WTC11 (cell line): ENCODE measurements around the gene KICS2. TPM values are rescaled to one million over a fixed set of nuclear protein-coding genes. Genes with fewer than 3 reads are reported as not detected.
A peak's percentile ranks its signal among the peaks of the same experiment; 100 is the strongest.

Source experiments
- ATAC-seq: fragments of 200-7000 bp; cut with Tn5 transposase; 2 replicates; pipeline ENCODE4 v1.10.0; 2021; ENCODE audit warnings: mild to moderate bottlenecking, moderate library complexity
- CTCF ChIA-PET: fragments of 300-600 bp; sonication (Branson Sonifier 250); formaldehyde crosslinking; loops from one replicate; lab custom pipeline; 2021; ENCODE audit warnings: antibody characterized with exemption; lab: Charles Lee
- POLR2A ChIA-PET: fragments of 350-600 bp; sonication (Branson Sonifier 250); formaldehyde crosslinking; loops from one replicate; lab custom pipeline; 2021; ENCODE audit warnings: antibody characterized with exemption; lab: Charles Lee
- DNase-seq: peaks from one replicate; pipeline ENCODE4 v3.0.0; 2021; ENCODE audit warnings: low spot score
- H3K27ac Mint-ChIP-seq: 2 replicates; pipeline ENCODE4 v1.8.0; 2021; ENCODE audit warnings: mixed read lengths
- H3K27me3 Mint-ChIP-seq: 2 replicates; pipeline ENCODE4 v1.8.0; 2021; ENCODE audit warnings: low read depth, mild to moderate bottlenecking, moderate library complexity, mixed read lengths
- H3K36me3 Mint-ChIP-seq: 2 replicates; pipeline ENCODE4 v1.8.0; 2021; ENCODE audit warnings: mixed read lengths
- H3K4me1 Mint-ChIP-seq: 2 replicates; pipeline ENCODE4 v1.8.0; 2022; ENCODE audit warnings: mixed read lengths
- H3K4me3 Mint-ChIP-seq: 2 replicates; pipeline ENCODE4 v1.8.0; 2021; ENCODE audit warnings: mild to moderate bottlenecking, moderate library complexity, mixed read lengths
- H3K9me3 Mint-ChIP-seq: 2 replicates; pipeline ENCODE4 v1.8.0; 2021; ENCODE audit warnings: mixed read lengths
- AR ChIP-seq: fragments of 250-450 bp; sonication (Bioruptor Pico); IDR thresholded peaks from 2 replicates; pipeline ENCODE4 v1.9.0; 2021; ENCODE audit warnings: mild to moderate bottlenecking
- ATF2 ChIP-seq: sonication (generic); formaldehyde crosslinking; IDR thresholded peaks from 2 replicates; pipeline ENCODE4 v1.8.1; 2022; ENCODE audit warnings: low read depth, missing genetic modification reagents, borderline replicate concordance
- CDX4 ChIP-seq: fragments of 250-450 bp; sonication (Bioruptor Pico); IDR thresholded peaks from 2 replicates; pipeline ENCODE4 v1.9.0; 2021; ENCODE audit warnings: moderate library complexity, mild to moderate bottlenecking, inconsistent platforms, borderline replicate concordance
- CREB1 ChIP-seq: sonication (generic); formaldehyde crosslinking; IDR thresholded peaks from 2 replicates; pipeline ENCODE4 v1.8.0; 2023; ENCODE audit warnings: mild to moderate bottlenecking, missing genetic modification reagents
- CREM ChIP-seq: sonication (generic); formaldehyde crosslinking; IDR thresholded peaks from 2 replicates; pipeline ENCODE4 v1.8.1; 2022; ENCODE audit warnings: mild to moderate bottlenecking, missing genetic modification reagents, moderate library complexity
- EMX1 ChIP-seq: fragments of 250-450 bp; sonication (Bioruptor Pico); IDR thresholded peaks from 2 replicates; pipeline ENCODE4 v1.8.0; 2021; ENCODE audit warnings: mild to moderate bottlenecking
- FOXK1 ChIP-seq: sonication (generic); formaldehyde crosslinking; IDR thresholded peaks from 2 replicates; pipeline ENCODE4 v1.8.0; 2022; ENCODE audit warnings: mild to moderate bottlenecking, moderate library complexity, missing genetic modification reagents
- GTF2I ChIP-seq: fragments of 250-450 bp; sonication (Bioruptor Pico); conservative IDR thresholded peaks from 2 replicates; pipeline ENCODE4 v1.4.0; 2021; ENCODE audit warnings: mild to moderate bottlenecking
- JUN ChIP-seq: sonication (generic); formaldehyde crosslinking; IDR thresholded peaks from 2 replicates; pipeline ENCODE4 v1.8.0; 2023; ENCODE audit warnings: mild to moderate bottlenecking, missing genetic modification reagents
- MLX ChIP-seq: sonication (generic); formaldehyde crosslinking; IDR thresholded peaks from 2 replicates; pipeline ENCODE4 v1.8.1; 2023; ENCODE audit warnings: mild to moderate bottlenecking, missing genetic modification reagents, moderate library complexity
- MYBL2 ChIP-seq: sonication (generic); formaldehyde crosslinking; IDR thresholded peaks from 2 replicates; pipeline ENCODE4 v1.8.1; 2023; ENCODE audit warnings: mild to moderate bottlenecking, moderate library complexity, missing genetic modification reagents
- NR2C2 ChIP-seq: sonication (generic); formaldehyde crosslinking; IDR thresholded peaks from 2 replicates; pipeline ENCODE4 v1.8.0; 2022; ENCODE audit warnings: mild to moderate bottlenecking, missing genetic modification reagents
- PRDM15 ChIP-seq: sonication (generic); formaldehyde crosslinking; IDR thresholded peaks from 2 replicates; pipeline ENCODE4 v1.8.0; 2022; ENCODE audit warnings: missing genetic modification reagents
- USF1 ChIP-seq: sonication (generic); formaldehyde crosslinking; IDR thresholded peaks from 2 replicates; pipeline ENCODE4 v1.8.0; 2022; ENCODE audit warnings: mild to moderate bottlenecking, missing genetic modification reagents
- ZBTB43 ChIP-seq: sonication (generic); formaldehyde crosslinking; IDR thresholded peaks from 2 replicates; pipeline ENCODE4 v1.8.1; 2023; ENCODE audit warnings: mild to moderate bottlenecking, missing genetic modification reagents
- ZNF121 ChIP-seq: sonication (generic); formaldehyde crosslinking; IDR thresholded peaks from 2 replicates; pipeline ENCODE4 v1.8.0; 2023; ENCODE audit warnings: missing genetic modification reagents
- ZSCAN18 ChIP-seq: fragments of 250-450 bp; sonication (Bioruptor Pico); IDR thresholded peaks from 2 replicates; pipeline ENCODE4 v2.1.2; 2022; ENCODE audit warnings: mild to moderate bottlenecking, moderate library complexity
- total RNA-seq: library from RNA; stranded (reverse); gene quantifications from 3 replicates; pipeline ENCODE4 v1.2.3, GENCODE V29; 2021

Gene KICS2
- total RNA-seq, 1 experiment from 2014 or later, result 10.7 TPM

- no peak overlapping the region for H3K4me3 Mint-ChIP-seq
- no peak for ATAC-seq
- ChIA-PET POLR2A (no interaction called here), CTCF (no interaction called here)
- peaks cover 5% of the 10 kb centered on the region; the same call in 1 of the 2 replicates for H3K9me3 Mint-ChIP-seq
- no peaks in the 10 kb centered on the region for H3K4me1 Mint-ChIP-seq
- DNase-seq, result no peak
- H3K36me3 Mint-ChIP-seq, result no peaks in the 10 kb centered on the region
- TF ChIP-seq AR (CRISPR knock-in tag) (no peak), EMX1 (no peak), CREB1 (CRISPR knock-in tag) (no peak), ATF2 (CRISPR knock-in tag) (no peak), CREM (CRISPR knock-in tag) (no peak), MYBL2 (CRISPR knock-in tag) (no peak), JUN (CRISPR knock-in tag) (no peak), MLX (CRISPR knock-in tag) (no peak), ZNF121 (CRISPR knock-in tag) (no peak)
- TF ChIP-seq, all 79 proteins: peak for 0
- no peaks in the 10 kb centered on the region for H3K27me3 Mint-ChIP-seq
- H3K27ac Mint-ChIP-seq, result no peak overlapping the region
Measured at GRCh38 chr12:64265839-64266238, 43.7 kb upstream of the KICS2 start.

- H3K36me3 Mint-ChIP-seq, result no peaks in the 10 kb centered on the region
- no peak overlapping the region for H3K27ac Mint-ChIP-seq
- H3K9me3 Mint-ChIP-seq, result peaks cover 5% of the 10 kb centered on the region; the same call in 1 of the 2 replicates
- peak; percentile 88; the same call in 1 of the 2 replicates for TF ChIP-seq ZNF121 (CRISPR knock-in tag)
- no peak for TF ChIP-seq FOXK1 (CRISPR knock-in tag)
- ATAC-seq, result no peak
- CTCF ChIA-PET, result no interaction called here
- DNase-seq, result no peak
- H3K4me1 Mint-ChIP-seq, result peaks cover 3% of the 10 kb centered on the region
- H3K4me3 Mint-ChIP-seq, result no peak overlapping the region
- POLR2A ChIA-PET, result no interaction called here
- no peaks in the 10 kb centered on the region for H3K27me3 Mint-ChIP-seq
Measured at GRCh38 chr12:64261813-64262212, 39.7 kb upstream of the KICS2 start.

GRCh38 chr12:64258576-64258975, 36.5 kb upstream of the KICS2 start:
- peaks cover 5% of the 10 kb centered on the region; the same call in 1 of the 2 replicates for H3K9me3 Mint-ChIP-seq
- peaks cover 7% of the 10 kb centered on the region for H3K4me1 Mint-ChIP-seq
- no peaks in the 10 kb centered on the region for H3K36me3 Mint-ChIP-seq
- no peaks in the 10 kb centered on the region for H3K27me3 Mint-ChIP-seq
- DNase-seq, result no peak
- no peak overlapping the region for H3K27ac Mint-ChIP-seq
- ChIA-PET POLR2A (no interaction called here), CTCF (interaction anchor here (0.7 kb wide), 2 partner anchors 432 to 838 kb away, joined by 3 read pairs; no protein-coding TSS in a partner anchor)
- H3K4me3 Mint-ChIP-seq, result no peak overlapping the region
- no peak for TF ChIP-seq CDX4 (CRISPR knock-in tag)
- TF ChIP-seq GTF2I (CRISPR knock-in tag), result no peak
- TF ChIP-seq CREM (CRISPR knock-in tag), result no peak
- TF ChIP-seq USF1 (CRISPR knock-in tag), result no peak
- no peak for TF ChIP-seq NR2C2 (CRISPR knock-in tag)
- TF ChIP-seq PRDM15 (CRISPR knock-in tag), result no peak
- TF ChIP-seq ZSCAN18 (CRISPR knock-in tag), result no peak
- no peak for TF ChIP-seq ZBTB43 (CRISPR knock-in tag)
- ATAC-seq, result no peak
